GM12878 (cell line): Measurements from ENCODE around the gene SLC25A41. TPM values are rescaled to one million over a fixed set of nuclear protein-coding genes. Genes with fewer than 3 reads are reported as not detected.

Source experiments
- ASH2L ChIP-seq: fragments of 300-600, 200-600 bp; sonication (generic); IDR thresholded peaks from 2 replicates; pipeline ENCODE4 v1.6.1; 2017; ENCODE audit warnings: low read depth, mild to moderate bottlenecking, borderline replicate concordance
- BACH1 ChIP-seq: fragments of 450-650 bp; IDR thresholded peaks from 2 replicates; pipeline ENCODE4 v1.6.1; 2017; ENCODE audit warnings: mild to moderate bottlenecking, borderline replicate concordance
- CEBPB ChIP-seq, 2 experiments: fragments of 150-350 bp in 1 of 2; IDR thresholded peaks; 2 replicates each; pipeline ENCODE4 v1.6.1; 2012 to 2014; ENCODE audit warnings: low read depth in 2 of 2, low read length in 2 of 2, borderline replicate concordance in 1 of 2, inconsistent platforms in 1 of 2
- CHD1 ChIP-seq: IDR thresholded peaks from 2 replicates; pipeline ENCODE4 v1.6.1; 2012; ENCODE audit warnings: low read depth, low read length, improper control_type of control experiment
- CHD2 ChIP-seq: IDR thresholded peaks from 2 replicates; pipeline ENCODE4 v1.6.1; 2011; ENCODE audit warnings: low read depth, low read length, improper control_type of control experiment, borderline replicate concordance
- E2F4 ChIP-seq: IDR thresholded peaks from 2 replicates; pipeline ENCODE4 v1.6.1; 2012; ENCODE audit warnings: low read depth, low read length, improper control_type of control experiment
- EED ChIP-seq: sonication (generic); IDR thresholded peaks from 2 replicates; pipeline ENCODE4 v1.6.1; 2016; ENCODE audit warnings: antibody characterized with exemption, low read depth
- KAT2A ChIP-seq: conservative IDR thresholded peaks from 2 replicates; pipeline ENCODE4 v1.6.1; 2011; ENCODE audit warnings: low read depth, low read length; ENCODE audit not compliant: control insufficient read depth
- MEF2B ChIP-seq: fragments of 450-650 bp; IDR thresholded peaks from 2 replicates; pipeline ENCODE4 v1.6.1; 2018; ENCODE audit warnings: mild to moderate bottlenecking, moderate library complexity; ENCODE audit not compliant: partially characterized antibody, poor library complexity, severe bottlenecking
- MYC ChIP-seq: IDR thresholded peaks from 2 replicates; pipeline ENCODE4 v1.6.1; 2011; ENCODE audit warnings: mild to moderate bottlenecking, low read length, moderate library complexity, inconsistent platforms; ENCODE audit not compliant: insufficient read depth, insufficient replicate concordance, insufficient read length, severe bottlenecking
- NBN ChIP-seq: fragments of 450-650 bp; IDR thresholded peaks from 2 replicates; pipeline ENCODE4 v1.6.1; 2016
- NR2F1 ChIP-seq: fragments of 450-650 bp; conservative IDR thresholded peaks from 2 replicates; pipeline ENCODE4 v1.6.1; 2017; ENCODE audit warnings: mild to moderate bottlenecking
- PBX3 ChIP-seq: IDR thresholded peaks from 2 replicates; pipeline ENCODE4 v1.6.1; 2011; ENCODE audit warnings: mild to moderate bottlenecking, low read depth, low read length, moderate library complexity; ENCODE audit not compliant: insufficient replicate concordance
- POLR2A ChIP-seq: IDR thresholded peaks from 2 replicates; pipeline ENCODE4 v1.6.1; 2011; ENCODE audit warnings: low read depth, mild to moderate bottlenecking, low read length
- POLR2AphosphoS2 ChIP-seq: IDR thresholded peaks from 2 replicates; pipeline ENCODE4 v1.6.1; 2011; ENCODE audit warnings: low read depth, mild to moderate bottlenecking, low read length, improper control_type of control experiment, moderate library complexity
- RB1 ChIP-seq: fragments of 450-650 bp; formaldehyde crosslinking; IDR thresholded peaks from 2 replicates; pipeline ENCODE4 v1.6.1; 2017; ENCODE audit warnings: mild to moderate bottlenecking, borderline replicate concordance
- RELA ChIP-seq: fragments of 450-650 bp; IDR thresholded peaks from 2 replicates; pipeline ENCODE4 v1.8.0; 2014; ENCODE audit warnings: borderline replicate concordance; ENCODE audit not compliant: partially characterized antibody
- SMAD5 ChIP-seq: IDR thresholded peaks from 2 replicates; pipeline ENCODE4 v1.6.1; 2016; ENCODE audit warnings: antibody characterized with exemption, low read depth
- SMARCA5 ChIP-seq: fragments of 450-650 bp; IDR thresholded peaks from 2 replicates; pipeline ENCODE4 v1.6.1; 2017; ENCODE audit warnings: mild to moderate bottlenecking
- TAF1 ChIP-seq: IDR thresholded peaks from 2 replicates; pipeline ENCODE4 v1.6.1; 2011; ENCODE audit warnings: mild to moderate bottlenecking, low read depth, low read length, borderline replicate concordance
- USF2 ChIP-seq: IDR thresholded peaks from 2 replicates; pipeline ENCODE4 v1.6.1; 2011; ENCODE audit warnings: low read depth, low read length, improper control_type of control experiment, borderline replicate concordance
- WRNIP1 ChIP-seq: IDR thresholded peaks from 2 replicates; pipeline ENCODE4 v1.6.1; 2011; ENCODE audit warnings: low read depth, low read length, improper control_type of control experiment, borderline replicate concordance
- ZNF217 ChIP-seq: fragments of 450-650 bp; IDR thresholded peaks from 2 replicates; pipeline ENCODE4 v1.6.1; 2017; ENCODE audit warnings: antibody characterized with exemption, mild to moderate bottlenecking
- ZNF687 ChIP-seq: fragments of 450-650 bp; IDR thresholded peaks from 2 replicates; pipeline ENCODE4 v1.6.1; 2017; ENCODE audit warnings: mild to moderate bottlenecking, moderate library complexity
- polyA plus RNA-seq, 11 experiments: library from polyadenylated mRNA; depleted of rRNA in 4 of 11; unstranded in 6 of 11; stranded (reverse) in 5 of 11; fragments of >200 nt; fragmentation: Nextera tagmentation in 4 of 11; fragmentation: Illumina TruSeq in 1 of 11; extraction: Ambion mirVana in 4 of 11; extraction: Trizol in 1 of 11; gene quantifications; 1 replicate in 1 of 11; 2 replicates in 10 of 11; pipeline versions ENCODE4 v1.2.1 to v1.2.3, GENCODE V29; 2011 to 2016; ENCODE audit warnings: inconsistent platforms in 2 of 11, missing spikeins in 2 of 11, low read depth in 1 of 11
- total RNA-seq, 4 experiments: library from RNA; depleted of rRNA in 3 of 4; stranded (reverse); fragments of >200 nt in 3 of 4; fragmentation: Illumina TruSeq in 1 of 4; extraction: Trizol in 1 of 4; gene quantifications; 2 replicates each; pipeline versions ENCODE4 v1.2.1 to v1.2.3, GENCODE V29; 2013 to 2021

The SLC25A41 gene
- total and polyA plus RNA-seq, 10 of the 15 experiments (the other 5 are each of a cell fraction or from before 2014, with no cell fraction given), result 0.23 to 1.2 (median 0.43) TPM; not detected in 2

- TF ChIP-seq ASH2L (no peak), POLR2A (peak; percentile 82), CHD1 (0 out of 2 replicates have a peak, but pooled peaks have one; percentile 50), POLR2AphosphoS2 (0 out of 2 replicates have a peak, but pooled peaks have one; percentile 72), PBX3 (peak; percentile 26), ZNF217 (peak; percentile 97), MYC (no peak), ZNF687 (peak; percentile 67), TAF1 (peak; percentile 68), CEBPB (IDR thresholded peaks at IDR 0.05; ENCODE audit: borderline replicate concordance in 1 of 2, low read depth in 2 of 2, low read length in 2 of 2) (no peak), USF2 (no peak), WRNIP1 (no peak; the same call in 1 of the 2 replicates), BACH1 (no peak), RB1 (peak; percentile 65; the same call in 1 of the 2 replicates), NR2F1 (peak; percentile 74), KAT2A (no peak), EED (peak; percentile 71), RELA (peak; percentile 84), E2F4 (peak; percentile 28; the same call in 1 of the 2 replicates), SMARCA5 (peak; percentile 73), MEF2B (peak; percentile 68), CHD2 (peak; percentile 30; the same call in 1 of the 2 replicates), SMAD5 (0 out of 2 replicates have a peak, but pooled peaks have one; percentile 57), NBN (peak; percentile 86)
These were observed 26.7 kb upstream of the SLC25A41 start (continued) for GRCh38 chr19:6460099-6460884.
